Measurements from ENCODE around the gene FRMPD1.

DNA sequence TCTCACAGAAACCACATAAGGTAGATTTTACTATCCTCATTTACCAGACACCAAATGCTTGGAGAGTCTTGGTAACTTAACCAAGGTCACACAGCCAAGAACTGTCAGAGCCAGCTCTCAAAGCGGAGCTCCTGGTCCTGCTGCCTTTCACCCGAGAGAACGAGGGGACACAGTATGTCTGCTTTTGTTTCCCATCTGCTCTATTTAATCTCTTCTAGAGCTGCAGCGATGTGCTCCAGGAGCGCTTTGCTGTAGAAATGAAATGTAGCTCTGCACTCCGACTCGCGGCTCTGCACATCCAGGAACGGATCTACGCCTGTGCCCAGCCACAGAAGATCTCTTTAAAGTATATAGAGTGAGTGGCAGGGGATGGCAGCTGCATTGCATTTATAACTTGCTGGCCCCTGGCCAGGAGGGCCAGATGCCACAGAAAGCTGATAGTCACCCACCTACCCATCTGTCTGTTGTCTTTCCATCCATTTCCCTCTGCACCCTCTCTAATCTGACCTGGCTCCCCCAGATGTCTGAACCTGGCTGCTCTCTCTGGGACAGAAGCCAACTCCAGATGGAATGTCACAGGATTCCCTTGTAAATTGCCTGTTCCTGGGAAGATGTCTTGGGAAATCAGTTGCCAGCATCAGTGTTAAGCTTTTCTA lies 81.5 kb downstream of the FRMPD1 start:
- TF ChIP-seq EP300 (IDR thresholded peaks at IDR 0.05; ENCODE audit: borderline replicate concordance) = no peak
- TF ChIP-seq CEBPB (IDR thresholded peaks at IDR 0.05) = no peak
- TF ChIP-seq, protein P1, sequence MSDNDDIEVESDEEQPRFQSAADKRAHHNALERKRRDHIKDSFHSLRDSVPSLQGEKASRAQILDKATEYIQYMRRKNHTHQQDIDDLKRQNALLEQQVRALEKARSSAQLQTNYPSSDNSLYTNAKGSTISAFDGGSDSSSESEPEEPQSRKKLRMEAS (IDR thresholded peaks at IDR 0.05) = no peak
- TF ChIP-seq, protein P2, sequence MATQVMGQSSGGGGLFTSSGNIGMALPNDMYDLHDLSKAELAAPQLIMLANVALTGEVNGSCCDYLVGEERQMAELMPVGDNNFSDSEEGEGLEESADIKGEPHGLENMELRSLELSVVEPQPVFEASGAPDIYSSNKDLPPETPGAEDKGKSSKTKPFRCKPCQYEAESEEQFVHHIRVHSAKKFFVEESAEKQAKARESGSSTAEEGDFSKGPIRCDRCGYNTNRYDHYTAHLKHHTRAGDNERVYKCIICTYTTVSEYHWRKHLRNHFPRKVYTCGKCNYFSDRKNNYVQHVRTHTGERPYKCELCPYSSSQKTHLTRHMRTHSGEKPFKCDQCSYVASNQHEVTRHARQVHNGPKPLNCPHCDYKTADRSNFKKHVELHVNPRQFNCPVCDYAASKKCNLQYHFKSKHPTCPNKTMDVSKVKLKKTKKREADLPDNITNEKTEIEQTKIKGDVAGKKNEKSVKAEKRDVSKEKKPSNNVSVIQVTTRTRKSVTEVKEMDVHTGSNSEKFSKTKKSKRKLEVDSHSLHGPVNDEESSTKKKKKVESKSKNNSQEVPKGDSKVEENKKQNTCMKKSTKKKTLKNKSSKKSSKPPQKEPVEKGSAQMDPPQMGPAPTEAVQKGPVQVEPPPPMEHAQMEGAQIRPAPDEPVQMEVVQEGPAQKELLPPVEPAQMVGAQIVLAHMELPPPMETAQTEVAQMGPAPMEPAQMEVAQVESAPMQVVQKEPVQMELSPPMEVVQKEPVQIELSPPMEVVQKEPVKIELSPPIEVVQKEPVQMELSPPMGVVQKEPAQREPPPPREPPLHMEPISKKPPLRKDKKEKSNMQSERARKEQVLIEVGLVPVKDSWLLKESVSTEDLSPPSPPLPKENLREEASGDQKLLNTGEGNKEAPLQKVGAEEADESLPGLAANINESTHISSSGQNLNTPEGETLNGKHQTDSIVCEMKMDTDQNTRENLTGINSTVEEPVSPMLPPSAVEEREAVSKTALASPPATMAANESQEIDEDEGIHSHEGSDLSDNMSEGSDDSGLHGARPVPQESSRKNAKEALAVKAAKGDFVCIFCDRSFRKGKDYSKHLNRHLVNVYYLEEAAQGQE (IDR thresholded peaks at IDR 0.05; ENCODE audit: low read depth) = no peak
- no peak for TF ChIP-seq TAF1 (IDR thresholded peaks at IDR 0.05; ENCODE audit: low read depth)
- no peak for TF ChIP-seq CREB1 (IDR thresholded peaks at IDR 0.05; ENCODE audit: low read depth)
- TF ChIP-seq YY1 (IDR thresholded peaks at IDR 0.05; ENCODE audit: low read depth) = no peak
